ENCODE results near the gene ADAMTS9.
A peak's percentile ranks its signal among the peaks of the same experiment; 100 is the strongest.
"Not testable (repeated sequence)": the region's sequence is repeated elsewhere in the genome, so short reads cannot be mapped to it uniquely, and the experiment has no call there.

Gene ADAMTS9

GRCh38 chr3:64552966-64553365, 134.8 kb downstream of the ADAMTS9 start:
- no peak for DNase-seq (ENCODE audit: low read depth)
- no peak overlapping the region for H3K4me3 ChIP-seq (ENCODE audit: low read depth, low read length)

- H3K4me3 ChIP-seq (ENCODE audit: low read depth, low read length), result no peak overlapping the region
- DNase-seq (ENCODE audit: low read depth), result no peak
Observed at GRCh38 chr3:64552160-64552559, 135.6 kb downstream of the ADAMTS9 start.

GRCh38 chr3:64551697-64552096, 136.1 kb downstream of the ADAMTS9 start:
- H3K4me3 ChIP-seq (ENCODE audit: low read depth, low read length), result no peak overlapping the region
- no peak for DNase-seq (ENCODE audit: low read depth)

GRCh38 chr3:64550745-64551144, 137.1 kb downstream of the ADAMTS9 start:
- H3K4me3 ChIP-seq (ENCODE audit: low read depth, low read length), result no peak overlapping the region
- DNase-seq (ENCODE audit: low read depth), result no peak

GRCh38 chr3:64549869-64550268, 137.9 kb downstream of the ADAMTS9 start:
- DNase-seq (ENCODE audit: low read depth), result no peak
- H3K4me3 ChIP-seq (ENCODE audit: low read depth, low read length), result no peak overlapping the region

- H3K4me3 ChIP-seq (ENCODE audit: low read depth, low read length), result no peak overlapping the region
Observed at GRCh38 chr3:64548200-64548889, 139.5 kb downstream of the ADAMTS9 start.

GRCh38 chr3:64546856-64547255, 140.9 kb downstream of the ADAMTS9 start:
- H3K4me3 ChIP-seq (ENCODE audit: low read depth, low read length), result no peak overlapping the region
- DNase-seq (ENCODE audit: low read depth), result no peak

More at GRCh38 chr3:64548200-64548889, 139.5 kb downstream of the ADAMTS9 start:
- DNase-seq (ENCODE audit: low read depth), result peak; percentile 57

- not testable (repeated sequence) for H3K4me3 ChIP-seq (ENCODE audit: low read depth, low read length)
Observed at GRCh38 chr3:64545239-64545638, 142.6 kb downstream of the ADAMTS9 start.

GRCh38 chr3:64541803-64542202, 146.0 kb downstream of the ADAMTS9 start:
- no peak for DNase-seq (ENCODE audit: low read depth)

More at GRCh38 chr3:64545239-64545638, 142.6 kb downstream of the ADAMTS9 start:
- not testable (repeated sequence) for DNase-seq (ENCODE audit: low read depth)

GRCh38 chr3:64539451-64540196, 148.2 kb downstream of the ADAMTS9 start:
- no peak overlapping the region for H3K4me3 ChIP-seq (ENCODE audit: low read depth, low read length)
- DNase-seq (ENCODE audit: low read depth), result peak; percentile 83

More at GRCh38 chr3:64541803-64542202, 146.0 kb downstream of the ADAMTS9 start:
- H3K4me3 ChIP-seq (ENCODE audit: low read depth, low read length), result no peak overlapping the region

- H3K4me3 ChIP-seq (ENCODE audit: low read depth, low read length), result no peak overlapping the region
- DNase-seq (ENCODE audit: low read depth), result no peak
Observed at GRCh38 chr3:64536166-64536565, 151.6 kb downstream of the ADAMTS9 start.

- peak; percentile 77 for DNase-seq (ENCODE audit: low read depth)
- H3K4me3 ChIP-seq (ENCODE audit: low read depth, low read length), result peak overlapping the region; percentile 16
Observed at GRCh38 chr3:64533617-64534317, 154.0 kb downstream of the ADAMTS9 start.

- no peak for DNase-seq (ENCODE audit: low read depth)
- H3K4me3 ChIP-seq (ENCODE audit: low read depth, low read length), result no peak overlapping the region
Observed at GRCh38 chr3:64530434-64531049, 157.3 kb downstream of the ADAMTS9 start.

GRCh38 chr3:64523324-64523723, 164.5 kb downstream of the ADAMTS9 start:
- no peak for DNase-seq (ENCODE audit: low read depth)

GRCh38 chr3:64520334-64520733, 167.5 kb downstream of the ADAMTS9 start:
- DNase-seq (ENCODE audit: low read depth), result no peak
- H3K4me3 ChIP-seq (ENCODE audit: low read depth, low read length), result no peak overlapping the region

More at GRCh38 chr3:64523324-64523723, 164.5 kb downstream of the ADAMTS9 start:
- H3K4me3 ChIP-seq (ENCODE audit: low read depth, low read length), result no peak overlapping the region

GRCh38 chr3:64518950-64519349, 168.8 kb downstream of the ADAMTS9 start:
- no peak overlapping the region for H3K4me3 ChIP-seq (ENCODE audit: low read depth, low read length)
- DNase-seq (ENCODE audit: low read depth), result no peak

- H3K4me3 ChIP-seq (ENCODE audit: low read depth, low read length), result no peak overlapping the region
- DNase-seq (ENCODE audit: low read depth), result no peak
Observed at GRCh38 chr3:64518496-64518895, 169.3 kb downstream of the ADAMTS9 start.

GRCh38 chr3:64514889-64515288, 172.9 kb downstream of the ADAMTS9 start:
- no peak overlapping the region for H3K4me3 ChIP-seq (ENCODE audit: low read depth, low read length)
- DNase-seq (ENCODE audit: low read depth), result no peak

GRCh38 chr3:64509206-64509605, 178.6 kb downstream of the ADAMTS9 start:
- H3K4me3 ChIP-seq (ENCODE audit: low read depth, low read length), result no peak overlapping the region
- DNase-seq (ENCODE audit: low read depth), result peak; percentile 43

GRCh38 chr3:64508140-64508539, 179.7 kb downstream of the ADAMTS9 start:
- no peak overlapping the region for H3K4me3 ChIP-seq (ENCODE audit: low read depth, low read length)
- no peak for DNase-seq (ENCODE audit: low read depth)
